ENCODE measurements around the gene APBA3.

Gene APBA3

GRCh38 chr19:3768748-3769099 is 7.2 kb upstream of the APBA3 start (continued):
- TF ChIP-seq TSHZ1 (tag by site-specific recombination; IDR thresholded peaks at IDR 0.05; ENCODE audit: borderline replicate concordance) (no peak), ZNF37A (tag by site-specific recombination; IDR thresholded peaks at IDR 0.05) (no peak), KLF8 (tag by site-specific recombination; IDR thresholded peaks at IDR 0.05) (peak; percentile 35; the same call in 1 of the 2 replicates), KLF7 (tag by site-specific recombination; IDR thresholded peaks at IDR 0.05; ENCODE audit: borderline replicate concordance) (peak; percentile 53; the same call in 1 of the 2 replicates), GFI1B (tag by site-specific recombination; IDR thresholded peaks at IDR 0.05) (no peak), EGR2 (tag by site-specific recombination; IDR thresholded peaks at IDR 0.05; ENCODE audit: low read depth) (0 out of 2 replicates have a peak, but pooled peaks have one; percentile 31), ZNF624 (tag by site-specific recombination; IDR thresholded peaks at IDR 0.05) (no peak), ZNF114 (tag by site-specific recombination; IDR thresholded peaks at IDR 0.05) (no peak), ZNF623 (tag by site-specific recombination; IDR thresholded peaks at IDR 0.05) (peak; percentile 99), MEIS1 (CRISPR knock-in tag; IDR thresholded peaks at IDR 0.05; ENCODE audit: borderline replicate concordance) (no peak), ZEB2 (tag by site-specific recombination; IDR thresholded peaks at IDR 0.05) (no peak), ZNF391 (tag by site-specific recombination; IDR thresholded peaks at IDR 0.05; ENCODE audit: borderline replicate concordance, low read depth) (no peak), ZNF138 (tag by site-specific recombination; IDR thresholded peaks at IDR 0.05; ENCODE audit: borderline replicate concordance) (no peak)

- H3K4me1 ChIP-seq (ENCODE audit: control insufficient read depth, insufficient read depth, low read length), result no peaks in the 10 kb centered on the region; the same call in 1 of the 2 replicates
- no peaks in the 10 kb centered on the region for H3K9me3 ChIP-seq (ENCODE audit: control insufficient read depth, insufficient read depth, low read depth, low read length)
- no peak overlapping the region for H3K27ac ChIP-seq (ENCODE audit: extremely low read depth, low read depth, low read length)
- no peak overlapping the region for H3K4me3 ChIP-seq (ENCODE audit: low read depth, low read length)
- POLR2A ChIA-PET, result no interaction called here
- CTCF ChIA-PET, result no interaction called here
- TF ChIP-seq, protein P1, sequence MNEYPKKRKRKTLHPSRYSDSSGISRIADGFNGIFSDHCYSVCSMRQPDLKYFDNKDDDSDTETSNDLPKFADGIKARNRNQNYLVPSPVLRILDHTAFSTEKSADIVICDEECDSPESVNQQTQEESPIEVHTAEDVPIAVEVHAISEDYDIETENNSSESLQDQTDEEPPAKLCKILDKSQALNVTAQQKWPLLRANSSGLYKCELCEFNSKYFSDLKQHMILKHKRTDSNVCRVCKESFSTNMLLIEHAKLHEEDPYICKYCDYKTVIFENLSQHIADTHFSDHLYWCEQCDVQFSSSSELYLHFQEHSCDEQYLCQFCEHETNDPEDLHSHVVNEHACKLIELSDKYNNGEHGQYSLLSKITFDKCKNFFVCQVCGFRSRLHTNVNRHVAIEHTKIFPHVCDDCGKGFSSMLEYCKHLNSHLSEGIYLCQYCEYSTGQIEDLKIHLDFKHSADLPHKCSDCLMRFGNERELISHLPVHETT (tag by site-specific recombination; IDR thresholded peaks at IDR 0.05), result no peak
- TF ChIP-seq ZBTB44 (tag by site-specific recombination; IDR thresholded peaks at IDR 0.05) (no peak), SP7 (tag by site-specific recombination; IDR thresholded peaks at IDR 0.05) (no peak), ZNF623 (tag by site-specific recombination; IDR thresholded peaks at IDR 0.05) (no peak), ZEB2 (tag by site-specific recombination; IDR thresholded peaks at IDR 0.05) (no peak), MYNN (tag by site-specific recombination; IDR thresholded peaks at IDR 0.05; ENCODE audit: borderline replicate concordance) (no peak), ZNF473 (tag by site-specific recombination; IDR thresholded peaks at IDR 0.05) (no peak), KLF7 (tag by site-specific recombination; IDR thresholded peaks at IDR 0.05; ENCODE audit: borderline replicate concordance) (no peak), HOXD13 (CRISPR knock-in tag; IDR thresholded peaks at IDR 0.05; ENCODE audit: borderline replicate concordance) (no peak), TRIM28 (IDR thresholded peaks at IDR 0.05; ENCODE audit: borderline replicate concordance, low read length) (no peak), KLF17 (tag by site-specific recombination; IDR thresholded peaks at IDR 0.05) (no peak), GLIS1 (tag by site-specific recombination; IDR thresholded peaks at IDR 0.05) (no peak)
- TF ChIP-seq, protein P2, sequence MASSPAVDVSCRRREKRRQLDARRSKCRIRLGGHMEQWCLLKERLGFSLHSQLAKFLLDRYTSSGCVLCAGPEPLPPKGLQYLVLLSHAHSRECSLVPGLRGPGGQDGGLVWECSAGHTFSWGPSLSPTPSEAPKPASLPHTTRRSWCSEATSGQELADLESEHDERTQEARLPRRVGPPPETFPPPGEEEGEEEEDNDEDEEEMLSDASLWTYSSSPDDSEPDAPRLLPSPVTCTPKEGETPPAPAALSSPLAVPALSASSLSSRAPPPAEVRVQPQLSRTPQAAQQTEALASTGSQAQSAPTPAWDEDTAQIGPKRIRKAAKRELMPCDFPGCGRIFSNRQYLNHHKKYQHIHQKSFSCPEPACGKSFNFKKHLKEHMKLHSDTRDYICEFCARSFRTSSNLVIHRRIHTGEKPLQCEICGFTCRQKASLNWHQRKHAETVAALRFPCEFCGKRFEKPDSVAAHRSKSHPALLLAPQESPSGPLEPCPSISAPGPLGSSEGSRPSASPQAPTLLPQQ (tag by site-specific recombination; IDR thresholded peaks at IDR 0.05), result no peak
- TF ChIP-seq, protein P3, sequence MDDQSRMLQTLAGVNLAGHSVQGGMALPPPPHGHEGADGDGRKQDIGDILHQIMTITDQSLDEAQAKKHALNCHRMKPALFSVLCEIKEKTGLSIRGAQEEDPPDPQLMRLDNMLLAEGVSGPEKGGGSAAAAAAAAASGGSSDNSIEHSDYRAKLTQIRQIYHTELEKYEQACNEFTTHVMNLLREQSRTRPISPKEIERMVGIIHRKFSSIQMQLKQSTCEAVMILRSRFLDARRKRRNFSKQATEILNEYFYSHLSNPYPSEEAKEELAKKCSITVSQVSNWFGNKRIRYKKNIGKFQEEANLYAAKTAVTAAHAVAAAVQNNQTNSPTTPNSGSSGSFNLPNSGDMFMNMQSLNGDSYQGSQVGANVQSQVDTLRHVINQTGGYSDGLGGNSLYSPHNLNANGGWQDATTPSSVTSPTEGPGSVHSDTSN (CRISPR knock-in tag; IDR thresholded peaks at IDR 0.05), result no peak
- H3K36me3 ChIP-seq (ENCODE audit: control insufficient read depth in 2 of 2, insufficient read depth in 1 of 2, low read length in 2 of 2), result peaks cover 0 to 21% of the 10 kb centered on the region in 2 experiments; a peak in 2 of 3 replicates
Observed at GRCh38 chr19:3768015-3768747, 6.7 kb upstream of the APBA3 start.

Data from HEK293 (cell line).